Measurements from ENCODE around the gene RBX1. TPM values are rescaled to one million over a fixed set of nuclear protein-coding genes. Genes with fewer than 3 reads are reported as not detected.

Gene RBX1
- total and polyA plus RNA-seq, 7 experiments from 2014 or later = 28.9 to 171 (median 34.3) TPM

- no peak overlapping the region for H3K4me3 Mint-ChIP-seq
- peaks cover 0 to 17% (median 7%) of the 10 kb centered on the region in 5 donors for H3K36me3 Mint-ChIP-seq
- Histone ChIP-seq H3K9me3 (ENCODE audit: control insufficient read depth in 2 of 3, low read length in 3 of 3) (no peaks in the 10 kb centered on the region), H3K4me3 (ENCODE audit: low read length) (no peak overlapping the region), H3K27me3 (ENCODE audit: control insufficient read depth in 2 of 2, insufficient read depth in 2 of 2, low read length in 2 of 2) (no peaks in the 10 kb centered on the region), H3K4me1 (ENCODE audit: control insufficient read depth in 2 of 2, insufficient read depth in 2 of 2, low read length in 2 of 2) (no peaks in the 10 kb centered on the region), H3K27ac (ENCODE audit: low read depth, low read length) (no peak overlapping the region), H3K36me3 (ENCODE audit: control insufficient read depth in 2 of 3, insufficient read depth in 3 of 3, low read length in 3 of 3) (peaks cover 7 to 47% (median 12%) of the 10 kb centered on the region in 3 experiments)
- ChIA-PET POLR2A (interaction anchor here (2.4 kb wide), 1 partner anchor 9 kb away, joined by 9 read pairs; the partner anchor contains the start of gene RBX1), CTCF (interaction anchor here (0.7 kb wide), 1 partner anchor 37 kb away, joined by 3 read pairs; no protein-coding TSS in a partner anchor)
- peaks cover 8 to 26% (median 24%) of the 10 kb centered on the region in 7 donors for H3K4me1 Mint-ChIP-seq
- H3K27ac Mint-ChIP-seq = peak overlapping the region in 7 of 9 donors; percentile 5 to 78 (median 63)
- intact Hi-C loops (cut with micrococcal nuclease) = no loop called here
- H3K27me3 Mint-ChIP-seq = no peaks in the 10 kb centered on the region
- H3K9me3 Mint-ChIP-seq = no peaks in the 10 kb centered on the region
- ATAC-seq = no peak
- no peak for DNase-seq
Measured at GRCh38 chr22:40960145-40960544, 9.0 kb downstream of the RBX1 start.

GRCh38 chr22:40965936-40966725 lies 15.0 kb downstream of the RBX1 start:
- H3K4me3 ChIP-seq (ENCODE audit: low read length) = no peak overlapping the region
- no peaks in the 10 kb centered on the region for H3K9me3 Mint-ChIP-seq
- intact Hi-C loops (cut with micrococcal nuclease) = no loop called here
- peaks cover 0 to 14% (median 9%) of the 10 kb centered on the region in 7 donors for H3K4me1 Mint-ChIP-seq
- ChIA-PET POLR2A (interaction anchor here (0.6 to 1.8 kb wide), 3 partner anchors 14 to 130 kb away, joined by 3 to 8 read pairs (median 5); partner anchors contain the start of gene RBX1), CTCF (interaction anchor here (0.7 kb wide), 2 partner anchors 177 to 438 kb away, joined by 3 read pairs; no protein-coding TSS in a partner anchor)
- H3K27me3 ChIP-seq (ENCODE audit: control insufficient read depth in 2 of 2, insufficient read depth in 2 of 2, low read length in 2 of 2) = no peaks in the 10 kb centered on the region
- no peaks in the 10 kb centered on the region for H3K9me3 ChIP-seq (ENCODE audit: control insufficient read depth in 2 of 3, low read length in 3 of 3)
- H3K4me3 Mint-ChIP-seq = no peak overlapping the region
- no peaks in the 10 kb centered on the region for H3K27me3 Mint-ChIP-seq
- ATAC-seq = peak; percentile 34
- peaks cover 20 to 76% (median 20%) of the 10 kb centered on the region in 3 experiments for H3K36me3 ChIP-seq (ENCODE audit: control insufficient read depth in 2 of 3, insufficient read depth in 3 of 3, low read length in 3 of 3)
- H3K36me3 Mint-ChIP-seq = peaks cover 12 to 21% (median 19%) of the 10 kb centered on the region in 5 donors
- no peaks in the 10 kb centered on the region for H3K4me1 ChIP-seq (ENCODE audit: control insufficient read depth in 2 of 2, insufficient read depth in 2 of 2, low read length in 2 of 2)
- no peak overlapping the region for H3K27ac ChIP-seq (ENCODE audit: low read depth, low read length)
- no peak for DNase-seq
- H3K27ac Mint-ChIP-seq = peak overlapping the region in 3 of 9 donors; percentile 4 to 32 (median 27)

GRCh38 chr22:40966726-40967085 lies 15.5 kb downstream of the RBX1 start:
- Histone ChIP-seq H3K27ac (ENCODE audit: low read depth, low read length) (no peak overlapping the region), H3K27me3 (ENCODE audit: control insufficient read depth in 2 of 2, insufficient read depth in 2 of 2, low read length in 2 of 2) (no peaks in the 10 kb centered on the region), H3K4me3 (ENCODE audit: low read length) (no peak overlapping the region), H3K36me3 (ENCODE audit: control insufficient read depth in 2 of 3, insufficient read depth in 3 of 3, low read length in 3 of 3) (peaks cover 20 to 77% (median 20%) of the 10 kb centered on the region in 3 experiments), H3K9me3 (ENCODE audit: control insufficient read depth in 2 of 3, low read length in 3 of 3) (no peaks in the 10 kb centered on the region), H3K4me1 (ENCODE audit: control insufficient read depth in 2 of 2, insufficient read depth in 2 of 2, low read length in 2 of 2) (no peaks in the 10 kb centered on the region)
- CTCF ChIA-PET = no interaction called here
- Mint-ChIP-seq H3K27ac (peak overlapping the region in 3 of 9 donors; percentile 4 to 32 (median 15)), H3K36me3 (peaks cover 12 to 21% (median 19%) of the 10 kb centered on the region in 5 donors), H3K27me3 (no peaks in the 10 kb centered on the region), H3K4me1 (peaks cover 0 to 14% (median 7%) of the 10 kb centered on the region in 7 donors), H3K9me3 (no peaks in the 10 kb centered on the region), H3K4me3 (no peak overlapping the region)
- POLR2A ChIA-PET = interaction anchor here (0.6 to 1.8 kb wide), 4 partner anchors 15 to 129 kb away, joined by 3 to 8 read pairs (median 4); partner anchors contain the start of gene RBX1
- DNase-seq (no peak), ATAC-seq (peak; percentile 82)
- intact Hi-C loops (cut with micrococcal nuclease) = no loop called here

GRCh38 chr22:40967111-40967760 lies 16.1 kb downstream of the RBX1 start:
- Histone ChIP-seq H3K27me3 (ENCODE audit: control insufficient read depth in 2 of 2, insufficient read depth in 2 of 2, low read length in 2 of 2) (no peaks in the 10 kb centered on the region), H3K4me1 (ENCODE audit: control insufficient read depth in 2 of 2, insufficient read depth in 2 of 2, low read length in 2 of 2) (no peaks in the 10 kb centered on the region), H3K4me3 (ENCODE audit: low read length) (no peak overlapping the region), H3K36me3 (ENCODE audit: control insufficient read depth in 2 of 3, insufficient read depth in 3 of 3, low read length in 3 of 3) (peaks cover 20 to 77% (median 20%) of the 10 kb centered on the region in 3 experiments), H3K9me3 (ENCODE audit: control insufficient read depth in 2 of 3, low read length in 3 of 3) (no peaks in the 10 kb centered on the region), H3K27ac (ENCODE audit: low read depth, low read length) (no peak overlapping the region)
- Mint-ChIP-seq H3K9me3 (no peaks in the 10 kb centered on the region), H3K36me3 (peaks cover 12 to 26% (median 19%) of the 10 kb centered on the region in 5 donors), H3K4me3 (no peak overlapping the region), H3K27me3 (no peaks in the 10 kb centered on the region), H3K27ac (peak overlapping the region in 3 of 9 donors; percentile 15 to 32 (median 28)), H3K4me1 (peaks cover 0 to 14% (median 5%) of the 10 kb centered on the region in 7 donors)
- POLR2A ChIA-PET = interaction anchor here (0.6 to 1.8 kb wide), 4 partner anchors 10 to 129 kb away, joined by 3 to 8 read pairs (median 4); partner anchors contain the start of gene RBX1
- intact Hi-C loops (cut with micrococcal nuclease) = no loop called here
- ATAC-seq (peak; percentile 27), DNase-seq (no peak)
- CTCF ChIA-PET = interaction anchor here (0.7 kb wide), 1 partner anchor 101 kb away, joined by 3 read pairs; no protein-coding TSS in a partner anchor

GRCh38 chr22:40972587-40972986 lies 21.4 kb downstream of the RBX1 start:
- ChIA-PET POLR2A (interaction anchor here (1.6 kb wide), 1 partner anchor 50 kb away, joined by 4 read pairs; no protein-coding TSS in a partner anchor), CTCF (interaction anchor here (0.6 kb wide), 2 partner anchors 207 to 431 kb away, joined by 3 read pairs; no protein-coding TSS in a partner anchor)
- H3K9me3 Mint-ChIP-seq = no peaks in the 10 kb centered on the region

GRCh38 chr22:40973144-40973543 lies 22.0 kb downstream of the RBX1 start:
- Histone ChIP-seq H3K36me3 (ENCODE audit: control insufficient read depth in 2 of 3, insufficient read depth in 3 of 3, low read length in 3 of 3) (peaks cover 0 to 38% (median 0%) of the 10 kb centered on the region in 3 experiments), H3K4me1 (ENCODE audit: control insufficient read depth in 2 of 2, insufficient read depth in 2 of 2, low read length in 2 of 2) (no peaks in the 10 kb centered on the region), H3K9me3 (ENCODE audit: control insufficient read depth in 2 of 3, low read length in 3 of 3) (no peaks in the 10 kb centered on the region), H3K4me3 (ENCODE audit: low read length) (no peak overlapping the region), H3K27ac (ENCODE audit: low read depth, low read length) (no peak overlapping the region), H3K27me3 (ENCODE audit: control insufficient read depth in 2 of 2, insufficient read depth in 2 of 2, low read length in 2 of 2) (no peaks in the 10 kb centered on the region)
- POLR2A ChIA-PET = interaction anchor here (1.6 kb wide), 1 partner anchor 49 kb away, joined by 4 read pairs; no protein-coding TSS in a partner anchor
- intact Hi-C loops (cut with micrococcal nuclease) = no loop called here
- Mint-ChIP-seq H3K27me3 (no peaks in the 10 kb centered on the region), H3K36me3 (peaks cover 4 to 22% (median 13%) of the 10 kb centered on the region in 5 donors), H3K4me3 (no peak overlapping the region), H3K9me3 (no peaks in the 10 kb centered on the region), H3K27ac (no peak overlapping the region), H3K4me1 (peaks cover 0 to 5% (median 0%) of the 10 kb centered on the region in 7 donors)
- DNase-seq = no peak
- no peak for ATAC-seq
- CTCF ChIA-PET = interaction anchor here (0.6 kb wide), 1 partner anchor 430 kb away, joined by 3 read pairs; no protein-coding TSS in a partner anchor

More at GRCh38 chr22:40972587-40972986, 21.4 kb downstream of the RBX1 start:
- H3K4me3 ChIP-seq (ENCODE audit: low read length) = no peak overlapping the region
- peaks cover 0 to 43% (median 0%) of the 10 kb centered on the region in 3 experiments for H3K36me3 ChIP-seq (ENCODE audit: control insufficient read depth in 2 of 3, insufficient read depth in 3 of 3, low read length in 3 of 3)
- intact Hi-C loops (cut with micrococcal nuclease) = no loop called here
- no peak overlapping the region for H3K27ac ChIP-seq (ENCODE audit: low read depth, low read length)
- Mint-ChIP-seq H3K27me3 (no peaks in the 10 kb centered on the region), H3K4me1 (peaks cover 0 to 5% (median 0%) of the 10 kb centered on the region in 7 donors), H3K27ac (peak overlapping the region in 2 of 9 donors; percentile 14 to 15), H3K4me3 (no peak overlapping the region), H3K36me3 (peaks cover 4 to 22% (median 14%) of the 10 kb centered on the region in 5 donors)
- H3K27me3 ChIP-seq (ENCODE audit: control insufficient read depth in 2 of 2, insufficient read depth in 2 of 2, low read length in 2 of 2) = no peaks in the 10 kb centered on the region
- DNase-seq = no peak
- ATAC-seq = no peak
- H3K4me1 ChIP-seq (ENCODE audit: control insufficient read depth in 2 of 2, insufficient read depth in 2 of 2, low read length in 2 of 2) = no peaks in the 10 kb centered on the region
- no peaks in the 10 kb centered on the region for H3K9me3 ChIP-seq (ENCODE audit: control insufficient read depth in 2 of 3, low read length in 3 of 3)
